HG03354 (cell line): ENCODE data around the gene ARHGEF12.

ENCODE experiments used
- ATAC-seq: cut with Tn5 transposase; IDR thresholded peaks from one replicate; pipeline ENCODE4 v1.9.1; 2021; ENCODE audit warnings: mild to moderate bottlenecking; ENCODE audit not compliant: unreplicated experiment, poor library complexity, severe bottlenecking

The ARHGEF12 gene

DNA sequence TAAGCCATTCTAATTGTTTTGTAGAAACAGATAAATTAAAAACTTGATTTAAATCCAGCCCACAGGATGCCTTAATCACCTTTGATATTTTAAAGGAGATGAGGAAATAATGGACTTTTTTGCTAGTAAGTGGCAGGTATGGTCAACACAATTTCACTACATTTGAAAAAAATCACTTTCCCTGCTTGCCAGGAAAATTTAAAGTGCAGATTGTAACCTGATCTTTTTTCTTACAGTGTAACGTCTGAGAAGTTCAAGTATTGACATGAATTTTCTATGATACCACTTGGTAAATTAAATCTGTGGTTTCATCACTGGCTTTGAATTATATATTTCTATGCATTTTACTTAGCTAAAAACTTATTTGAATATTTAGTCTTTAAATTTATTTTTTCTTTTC is 65.3 kb downstream of the ARHGEF12 start:
- no peak for ATAC-seq

DNA sequence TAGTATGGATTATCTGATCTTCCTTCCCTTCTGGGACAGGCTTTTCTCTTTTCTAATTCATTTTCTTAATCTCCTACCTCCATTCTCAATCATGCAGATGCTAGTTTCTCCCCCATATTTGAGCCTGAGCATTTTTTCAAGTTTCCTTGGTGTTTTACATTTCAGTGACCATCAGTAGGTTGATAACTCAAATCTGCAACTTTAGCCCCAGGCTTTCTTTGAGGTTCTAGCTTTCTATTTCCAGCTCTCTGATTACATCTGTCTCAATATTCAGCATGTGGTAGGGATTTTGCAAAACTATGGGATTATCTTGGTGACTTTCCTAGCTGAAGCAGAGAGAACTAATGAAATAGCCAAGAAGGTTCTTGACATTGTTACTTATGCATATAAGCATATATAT is 67.8 kb downstream of the ARHGEF12 start:
- no peak for ATAC-seq

DNA sequence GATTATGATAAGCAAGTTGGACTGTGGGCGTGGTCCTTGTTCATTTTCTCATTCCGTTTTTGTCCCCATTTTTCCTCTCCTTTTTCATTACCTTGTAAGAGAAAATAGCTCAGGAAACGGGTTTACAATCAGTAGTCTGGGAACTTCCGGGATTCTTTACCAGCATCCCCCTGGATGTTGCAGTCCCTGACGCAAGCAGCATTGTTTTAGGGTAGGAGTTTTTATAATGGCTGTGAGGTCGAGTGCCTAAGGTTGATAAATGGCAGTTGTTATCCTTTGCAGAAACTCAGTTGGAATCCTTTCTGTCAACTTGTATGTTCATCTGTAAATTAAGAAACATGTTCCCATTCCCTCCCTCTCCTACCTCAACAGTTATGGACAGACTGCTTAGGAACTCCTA is 68.3 kb downstream of the ARHGEF12 start:
- ATAC-seq: no peak

DNA sequence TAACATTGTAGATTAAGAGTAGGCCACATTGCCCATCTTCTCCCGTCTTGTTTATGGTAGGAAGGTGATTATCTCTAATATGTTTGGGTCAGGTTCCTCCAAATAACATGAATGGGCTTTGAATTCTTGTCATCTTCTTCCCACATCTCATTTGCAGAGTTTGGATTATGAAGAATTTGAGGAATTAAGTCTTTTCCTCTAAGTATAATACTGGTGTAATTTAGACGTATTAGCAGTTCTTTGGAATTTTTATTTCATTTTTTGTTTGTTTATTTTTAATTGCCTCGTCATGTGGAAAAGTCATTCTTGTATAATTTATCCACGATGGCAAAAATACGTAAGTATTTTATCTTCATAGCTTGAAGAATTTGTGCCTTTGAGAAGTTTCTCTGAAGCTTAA is 73.4 kb downstream of the ARHGEF12 start:
- ATAC-seq: no peak

DNA sequence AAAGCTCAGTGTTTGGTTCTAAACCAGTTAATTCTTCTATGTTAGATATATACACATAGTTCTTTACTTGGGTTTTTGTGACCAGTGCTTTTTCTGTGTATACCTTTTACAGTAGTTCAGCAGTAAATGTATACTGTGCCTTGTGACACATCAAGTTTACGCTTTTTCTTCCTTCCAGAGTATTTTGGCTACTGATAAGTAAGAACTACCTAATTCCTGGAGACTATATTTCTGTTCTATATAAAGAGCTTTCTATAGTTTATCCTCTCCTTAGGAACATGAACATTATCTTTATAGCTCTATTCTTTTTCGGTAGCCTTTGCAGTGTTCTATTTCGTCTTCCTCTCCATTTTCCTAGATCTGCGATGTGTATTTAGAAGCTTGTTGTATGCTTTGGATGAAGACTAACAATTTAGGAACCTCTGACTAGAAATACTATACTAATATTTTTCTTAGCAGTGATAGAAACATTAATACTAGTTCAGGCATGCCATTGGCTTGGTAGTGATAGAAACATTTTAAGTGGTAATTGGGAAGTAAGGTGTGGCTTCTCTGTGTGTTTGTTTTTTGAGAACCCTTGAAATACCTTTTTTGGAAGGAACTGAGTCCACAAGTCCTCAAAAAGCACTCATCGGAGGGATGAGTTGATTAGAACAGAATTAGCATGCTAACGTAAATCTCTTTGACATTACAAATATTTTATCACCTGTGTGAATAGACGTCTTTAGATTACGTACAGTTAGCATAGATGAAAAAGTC is 74.6 kb downstream of the ARHGEF12 start:
- no peak for ATAC-seq

DNA sequence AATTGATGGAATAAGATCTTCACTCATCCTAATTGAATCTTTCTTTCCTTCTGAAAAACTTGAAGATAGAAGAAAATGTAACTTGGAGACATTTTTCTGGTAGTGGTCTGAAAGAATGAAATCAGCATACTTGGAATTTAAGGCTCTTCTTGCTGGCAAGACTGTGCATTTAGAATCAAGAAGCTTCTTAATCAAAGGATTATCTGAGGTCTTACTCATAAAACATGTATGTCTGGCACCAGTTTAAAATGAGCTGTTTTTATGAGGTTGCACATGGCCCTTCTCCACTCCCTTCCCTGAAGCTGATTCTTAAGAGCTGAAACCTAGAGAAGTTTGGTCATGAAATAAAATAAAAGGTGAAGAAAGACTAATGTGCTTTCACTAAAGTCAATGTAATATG is 77.3 kb downstream of the ARHGEF12 start:
- ATAC-seq: no peak

DNA sequence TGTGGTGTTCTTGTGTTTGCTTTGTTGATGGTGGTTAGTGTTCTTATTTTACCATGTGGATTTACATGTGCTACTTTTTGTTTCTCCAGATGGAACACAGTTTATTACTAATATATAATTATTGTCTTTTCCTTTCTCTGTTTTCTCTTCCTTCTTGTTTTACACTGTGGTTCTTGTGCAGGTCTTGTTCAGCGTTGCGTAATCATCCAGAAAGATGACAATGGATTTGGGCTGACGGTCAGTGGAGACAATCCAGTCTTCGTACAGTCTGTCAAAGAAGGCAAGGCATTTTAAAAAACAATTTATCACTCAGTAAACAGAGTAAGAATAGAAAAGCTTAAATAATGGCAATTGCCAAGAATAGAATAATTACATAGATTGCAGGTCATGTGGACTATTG is 84.4 kb downstream of the ARHGEF12 start:
- ATAC-seq: no peak

DNA sequence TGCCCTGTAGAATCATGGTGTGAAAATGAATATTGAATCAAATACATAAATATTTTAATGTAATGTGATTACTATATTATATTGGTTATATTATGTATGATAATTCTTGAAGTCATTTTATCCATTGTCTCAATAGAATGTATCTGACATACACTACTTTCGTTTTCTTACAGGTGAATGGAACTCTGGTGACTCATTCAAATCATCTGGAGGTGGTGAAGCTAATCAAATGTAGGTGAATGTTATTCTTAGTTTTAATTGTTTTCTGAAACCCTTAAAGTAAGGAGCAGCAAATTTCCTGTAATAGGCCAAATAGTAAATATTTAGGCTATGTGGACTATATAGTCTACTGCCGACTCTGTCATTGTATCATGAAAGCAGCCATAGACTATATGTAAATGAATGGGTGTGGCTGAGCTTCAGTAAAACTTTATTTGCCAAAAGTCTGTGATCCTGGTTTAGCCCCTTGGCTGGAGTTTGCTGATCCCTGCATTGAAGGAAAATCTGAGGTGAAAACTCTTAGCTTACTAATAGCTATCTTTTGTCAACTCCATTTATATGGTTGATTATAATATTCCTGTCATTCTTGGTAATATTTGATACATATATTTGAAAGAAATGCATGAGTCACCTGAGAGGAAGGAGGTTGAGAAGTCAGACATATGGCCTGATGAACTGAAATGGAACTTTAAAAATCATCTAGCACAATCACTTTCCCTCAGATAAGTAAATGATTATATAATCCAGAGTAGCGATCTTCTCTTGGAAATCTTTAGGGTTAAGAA is 88.2 kb downstream of the ARHGEF12 start:
- no peak for ATAC-seq

DNA sequence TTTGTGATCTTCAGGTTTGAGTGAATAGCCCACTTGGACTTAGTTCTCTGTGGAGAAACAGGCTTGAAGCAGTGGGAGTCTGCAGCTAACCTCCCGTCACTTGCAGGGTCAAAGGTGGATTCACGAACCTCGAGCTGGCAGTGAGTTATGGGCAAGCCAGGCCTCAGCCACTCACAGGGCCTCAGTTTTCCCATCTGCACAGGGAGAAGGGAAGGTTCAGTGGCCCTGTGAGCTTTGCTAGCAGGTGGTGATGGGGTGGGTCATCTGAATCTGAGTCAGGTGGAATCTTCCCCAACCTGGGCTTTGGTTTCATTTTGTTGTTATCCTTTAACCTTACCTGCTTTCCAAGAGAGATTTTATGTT is 88.7 kb downstream of the ARHGEF12 start:
- no peak for ATAC-seq

DNA sequence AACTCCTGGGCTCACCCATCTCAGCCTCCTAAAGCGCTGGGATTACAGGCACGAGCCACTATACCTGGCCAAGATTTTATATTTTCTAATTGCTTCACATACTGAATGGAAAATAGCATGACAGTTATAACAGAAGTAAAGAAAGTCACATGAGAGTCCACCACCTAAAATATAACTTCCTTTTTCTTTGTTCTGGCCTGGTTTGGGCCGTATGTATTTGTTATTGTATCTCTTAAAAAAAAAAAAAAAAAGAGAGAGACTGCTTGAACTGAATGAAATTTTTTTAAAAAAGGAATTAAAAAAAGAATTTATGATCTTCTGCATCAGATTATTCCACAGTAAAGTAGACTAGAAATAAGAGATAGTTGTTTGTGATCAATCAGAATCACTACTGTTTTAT is 89.3 kb downstream of the ARHGEF12 start:
- ATAC-seq: no peak

DNA sequence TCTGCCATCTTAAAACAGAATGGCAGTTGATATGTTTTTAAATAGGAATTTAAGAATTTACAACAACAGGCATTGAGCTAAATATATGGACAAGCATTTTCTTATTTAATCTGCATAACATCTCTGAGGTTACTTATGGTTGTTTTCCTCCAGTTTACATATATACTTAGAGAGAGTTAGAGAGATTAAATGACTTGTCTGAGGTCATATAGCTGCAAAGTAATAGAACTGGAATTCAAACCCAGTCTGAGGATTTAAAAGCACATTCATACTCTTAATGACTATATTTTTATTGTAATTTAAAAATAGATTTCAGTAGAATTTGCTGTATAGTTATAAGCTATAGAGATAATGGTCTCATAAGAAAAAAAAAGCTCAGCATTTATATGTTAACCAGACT is 93.9 kb downstream of the ARHGEF12 start:
- no peak for ATAC-seq

DNA sequence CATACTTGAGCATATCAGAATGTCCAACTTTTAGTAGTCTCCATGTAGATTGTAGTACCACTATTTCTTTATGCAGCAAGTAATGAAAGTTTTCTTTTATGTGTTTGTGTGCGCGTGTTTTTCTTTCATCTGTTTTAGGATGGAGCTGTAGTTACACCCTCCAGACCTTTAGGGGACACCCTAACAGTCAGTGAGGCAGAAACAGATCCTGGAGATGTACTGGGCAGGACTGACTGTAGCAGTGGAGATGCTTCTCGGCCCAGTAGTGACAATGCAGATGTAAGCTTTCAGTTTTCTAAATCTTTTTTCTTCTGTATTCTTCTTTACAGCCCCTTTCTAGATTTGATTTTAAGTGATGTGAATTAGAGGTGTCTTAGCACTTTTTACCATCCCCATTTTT is 95.4 kb downstream of the ARHGEF12 start:
- no peak for ATAC-seq

DNA sequence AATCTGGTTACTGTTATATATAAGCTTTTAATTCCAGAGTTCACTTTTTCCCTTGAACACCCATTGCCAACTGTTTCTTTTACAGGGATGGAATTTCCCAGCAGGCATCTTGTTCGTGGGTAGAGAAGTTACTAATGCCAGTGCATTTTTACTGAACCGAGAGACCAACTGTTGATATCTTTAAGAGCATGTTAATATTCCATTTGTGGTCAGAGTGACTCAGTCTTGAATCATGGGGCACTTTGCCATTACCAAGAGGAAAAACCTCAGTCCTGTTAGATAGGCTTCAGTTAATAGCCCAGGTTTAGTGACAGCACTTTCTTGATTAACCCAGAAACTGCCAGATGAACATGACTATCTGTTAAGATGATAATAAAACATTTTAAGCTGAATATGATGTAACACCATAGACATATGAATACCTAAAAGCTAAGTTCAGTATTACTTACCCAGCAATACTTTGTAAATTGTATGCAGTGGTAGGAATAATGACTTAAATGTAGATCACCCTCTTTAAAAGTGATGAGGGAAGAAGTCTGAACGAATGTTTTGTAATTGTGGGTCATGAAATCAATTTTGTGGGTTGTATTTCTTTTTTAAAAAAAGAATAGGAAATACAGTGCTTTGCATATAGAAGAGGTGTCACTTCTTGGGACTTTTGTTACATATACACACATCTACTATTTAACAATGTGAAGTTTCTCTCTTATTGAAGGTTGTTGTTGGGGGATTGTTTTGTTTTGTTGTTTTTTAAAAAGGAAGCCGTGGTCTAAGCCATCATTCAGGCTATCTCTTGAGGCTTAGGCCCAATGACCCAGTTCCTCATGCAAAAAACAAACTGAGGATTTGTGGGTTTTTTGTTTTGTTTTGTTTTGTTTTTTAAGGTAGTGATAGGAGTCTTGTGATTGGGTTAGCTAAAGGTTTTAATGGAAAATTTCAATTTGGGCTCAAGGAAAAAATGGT is 96.1 kb downstream of the ARHGEF12 start:
- peak; percentile 65 for ATAC-seq

DNA sequence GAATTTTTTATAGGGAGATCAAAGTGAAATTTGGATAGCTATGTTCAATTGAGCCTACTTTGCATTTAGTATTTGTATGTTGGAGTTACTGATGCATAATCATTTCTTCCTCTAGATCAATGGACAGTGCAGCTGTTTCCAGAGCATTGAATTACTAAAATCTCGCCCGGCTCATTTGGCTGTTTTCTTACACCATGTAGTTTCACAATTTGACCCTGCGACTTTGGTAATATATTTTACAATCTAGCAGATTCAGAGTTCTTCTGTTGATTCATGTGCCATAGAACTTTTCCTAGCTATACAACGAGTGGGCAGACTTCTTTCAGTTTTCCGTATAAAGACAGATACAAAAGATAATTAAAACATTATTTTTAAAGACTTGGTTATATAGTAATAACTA is 105.4 kb downstream of the ARHGEF12 start:
- ATAC-seq: no peak

DNA sequence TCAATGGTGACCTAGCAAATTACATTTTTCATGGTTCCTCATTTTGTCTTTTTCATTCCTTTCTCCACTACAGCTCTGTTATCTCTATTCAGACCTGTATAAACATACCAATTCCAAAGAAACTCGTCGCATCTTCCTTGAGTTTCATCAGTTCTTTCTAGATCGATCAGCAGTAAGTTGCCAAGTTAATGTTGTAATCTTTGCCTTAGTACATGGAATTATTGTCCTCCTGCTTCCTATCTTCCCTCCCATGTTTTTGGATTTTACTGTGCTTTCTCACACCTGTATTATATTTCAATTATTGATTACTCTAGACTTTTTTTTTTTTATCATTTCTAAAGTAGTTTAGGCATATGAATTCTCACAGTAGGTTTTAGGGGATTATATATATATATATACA is 105.8 kb downstream of the ARHGEF12 start:
- no peak for ATAC-seq

DNA sequence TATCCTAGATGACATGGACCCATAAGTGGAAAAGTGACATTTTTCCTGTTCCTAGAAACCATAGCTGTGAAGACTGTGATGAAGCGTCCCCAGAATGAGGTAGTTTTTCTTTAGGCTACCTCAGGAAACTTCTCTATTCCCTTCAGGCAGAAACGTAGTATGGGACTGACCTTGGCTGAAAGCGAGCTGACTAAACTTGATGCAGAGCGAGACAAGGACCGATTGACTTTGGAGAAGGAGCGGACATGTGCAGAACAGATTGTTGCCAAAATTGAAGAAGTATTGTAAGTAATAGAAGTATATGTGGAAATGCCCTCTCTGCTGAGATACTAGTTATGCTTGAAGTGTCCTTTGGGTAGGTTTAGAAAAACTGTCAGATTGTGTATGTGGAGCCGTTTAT is 110.6 kb downstream of the ARHGEF12 start:
- no peak for ATAC-seq

DNA sequence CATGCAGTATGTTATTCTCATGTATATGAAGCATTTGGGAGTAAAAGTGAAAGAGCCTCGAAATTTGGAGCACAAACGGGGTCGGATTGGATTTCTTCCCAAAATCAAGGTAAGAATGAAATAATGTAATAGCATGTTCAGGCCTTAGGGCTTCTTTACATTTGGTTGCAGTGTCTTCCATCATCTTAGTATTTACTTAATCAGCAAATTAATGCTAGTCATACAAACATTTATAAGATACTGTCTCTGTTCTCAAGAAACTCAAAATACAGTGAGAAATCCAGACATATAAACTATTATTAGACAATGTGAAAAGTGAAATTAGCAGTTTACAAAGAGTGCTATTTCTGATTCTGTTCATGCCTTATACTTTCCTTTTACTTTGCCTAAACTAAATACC is 112.0 kb downstream of the ARHGEF12 start:
- ATAC-seq: no peak

DNA sequence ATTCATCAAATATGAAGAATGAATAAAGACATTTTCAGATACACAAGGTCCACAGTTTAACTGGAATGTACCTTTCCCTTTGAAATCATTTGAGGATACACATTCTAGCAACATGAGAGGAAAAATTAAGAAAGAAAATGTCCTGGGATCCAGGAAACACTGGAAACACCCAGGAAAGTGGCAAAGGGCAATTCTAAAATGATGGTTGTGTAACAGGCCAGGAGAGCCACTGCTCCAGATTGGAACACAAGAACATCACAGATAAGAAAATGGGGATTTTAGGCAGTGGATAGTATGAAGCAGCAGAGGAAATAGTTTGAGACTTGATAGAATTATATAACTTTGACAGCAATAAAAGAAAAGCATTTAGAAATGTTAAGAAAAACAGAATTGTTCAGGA is 119.3 kb downstream of the ARHGEF12 start:
- no peak for ATAC-seq

DNA sequence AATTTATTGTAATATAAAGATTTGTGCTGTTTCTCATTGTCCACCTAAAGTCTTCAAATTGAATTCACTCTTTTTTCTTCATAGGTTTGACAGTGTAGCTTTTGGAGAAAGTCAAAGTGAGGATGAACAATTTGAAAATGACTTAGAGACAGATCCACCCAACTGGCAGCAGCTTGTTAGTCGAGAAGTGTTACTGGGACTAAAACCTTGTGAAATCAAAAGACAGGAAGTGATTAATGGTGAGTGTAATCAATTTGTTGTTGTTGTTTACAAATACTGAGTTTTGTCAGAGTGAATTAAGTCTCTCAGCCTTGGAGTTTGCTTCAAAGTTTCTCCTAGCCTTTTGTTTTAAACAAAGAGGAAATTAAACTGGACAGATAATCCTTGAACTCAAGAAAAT is 121.8 kb downstream of the ARHGEF12 start:
- no peak for ATAC-seq

DNA sequence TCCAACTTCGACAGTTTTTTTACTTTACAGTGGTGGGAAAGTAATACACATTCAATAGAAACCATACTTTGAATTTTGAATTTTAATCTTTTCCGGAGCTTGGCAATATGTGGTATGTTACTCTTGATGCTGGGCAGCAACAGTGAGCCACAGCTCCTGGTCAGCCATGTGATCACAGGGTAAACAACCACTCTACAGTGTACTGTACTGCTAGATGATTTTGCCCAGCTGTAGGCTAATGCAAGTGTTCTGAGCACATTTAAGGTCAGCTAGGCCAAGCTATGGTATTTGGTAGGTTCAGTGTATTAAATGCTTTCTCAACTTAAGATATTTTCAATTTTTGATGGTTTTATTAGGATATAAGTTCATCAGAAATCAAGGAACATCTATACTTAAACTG is 126.6 kb downstream of the ARHGEF12 start:
- no peak for ATAC-seq
